HG02943 (cell line): Measurements from ENCODE around the gene EPHB3.
"Not testable (repeated sequence)": the region's sequence is repeated elsewhere in the genome, so short reads cannot be mapped to it uniquely, and the experiment has no call there.

Experiments
- ATAC-seq: cut with Tn5 transposase; IDR thresholded peaks from one replicate; pipeline ENCODE4 v1.9.1; 2021; ENCODE audit warnings: mild to moderate bottlenecking, low read depth, moderate library complexity; ENCODE audit not compliant: unreplicated experiment

EPHB3 gene

GRCh38 chr3:184596886-184597575, 35.4 kb downstream of the EPHB3 start:
- no peak for ATAC-seq

- no peak for ATAC-seq
Observed at GRCh38 chr3:184597829-184598573, 36.4 kb downstream of the EPHB3 start.

DNA sequence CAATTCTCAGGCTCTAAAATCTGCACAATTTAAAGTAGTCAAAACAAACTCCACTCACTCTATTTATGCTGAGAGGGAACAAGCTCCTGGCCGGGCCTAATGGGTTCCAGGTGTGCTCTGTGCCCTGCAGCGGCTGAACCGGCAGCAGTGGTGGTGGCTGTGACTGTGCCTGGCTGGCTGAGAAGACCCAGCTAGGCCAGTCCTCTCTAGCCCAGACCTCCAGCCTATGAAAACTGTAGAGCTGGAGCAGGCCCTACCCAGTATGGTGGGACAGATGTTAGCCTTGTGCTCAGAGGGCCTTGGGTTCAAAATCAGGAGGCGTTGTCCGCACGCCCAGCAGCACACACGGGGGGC, 37.0 kb downstream of the EPHB3 start:
- no peak for ATAC-seq

GRCh38 chr3:184599143-184599542, 37.6 kb downstream of the EPHB3 start:
- no peak for ATAC-seq

DNA sequence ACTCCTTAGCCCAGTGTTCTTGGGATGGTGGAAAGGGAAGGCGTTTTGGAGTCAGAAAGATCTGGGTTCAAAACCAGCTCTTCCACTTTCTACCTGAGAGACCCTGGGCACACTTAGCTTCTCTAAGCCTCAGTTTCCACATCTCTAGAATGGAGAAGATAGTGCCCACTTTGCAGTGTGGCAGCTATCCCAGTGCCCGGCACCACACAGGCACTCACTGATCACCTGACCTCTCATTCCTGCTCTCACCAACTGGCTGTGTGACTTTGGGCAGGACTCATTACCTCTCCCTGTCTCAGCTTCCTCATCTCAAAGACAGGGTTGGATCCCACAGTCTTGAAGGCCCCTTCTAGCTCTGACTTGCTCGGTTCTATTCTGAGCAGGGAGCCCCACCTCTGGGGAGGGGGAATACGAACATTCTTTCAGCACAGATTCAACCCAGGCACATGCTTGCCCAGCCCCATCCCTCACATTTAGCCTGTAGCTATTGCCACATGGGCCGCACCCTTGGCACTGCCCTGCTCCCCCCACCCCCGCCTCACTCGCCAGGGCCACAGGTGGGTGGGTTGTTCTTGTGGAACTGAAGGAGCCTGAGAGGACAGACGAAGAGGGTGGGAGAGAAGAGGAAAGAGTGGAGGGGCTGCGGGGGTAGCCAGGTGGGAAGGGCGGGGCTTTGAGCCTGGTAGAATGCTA, 39.2 kb downstream of the EPHB3 start:
- no peak for ATAC-seq

GRCh38 chr3:184601576-184602371, 40.2 kb downstream of the EPHB3 start:
- no peak for ATAC-seq

DNA sequence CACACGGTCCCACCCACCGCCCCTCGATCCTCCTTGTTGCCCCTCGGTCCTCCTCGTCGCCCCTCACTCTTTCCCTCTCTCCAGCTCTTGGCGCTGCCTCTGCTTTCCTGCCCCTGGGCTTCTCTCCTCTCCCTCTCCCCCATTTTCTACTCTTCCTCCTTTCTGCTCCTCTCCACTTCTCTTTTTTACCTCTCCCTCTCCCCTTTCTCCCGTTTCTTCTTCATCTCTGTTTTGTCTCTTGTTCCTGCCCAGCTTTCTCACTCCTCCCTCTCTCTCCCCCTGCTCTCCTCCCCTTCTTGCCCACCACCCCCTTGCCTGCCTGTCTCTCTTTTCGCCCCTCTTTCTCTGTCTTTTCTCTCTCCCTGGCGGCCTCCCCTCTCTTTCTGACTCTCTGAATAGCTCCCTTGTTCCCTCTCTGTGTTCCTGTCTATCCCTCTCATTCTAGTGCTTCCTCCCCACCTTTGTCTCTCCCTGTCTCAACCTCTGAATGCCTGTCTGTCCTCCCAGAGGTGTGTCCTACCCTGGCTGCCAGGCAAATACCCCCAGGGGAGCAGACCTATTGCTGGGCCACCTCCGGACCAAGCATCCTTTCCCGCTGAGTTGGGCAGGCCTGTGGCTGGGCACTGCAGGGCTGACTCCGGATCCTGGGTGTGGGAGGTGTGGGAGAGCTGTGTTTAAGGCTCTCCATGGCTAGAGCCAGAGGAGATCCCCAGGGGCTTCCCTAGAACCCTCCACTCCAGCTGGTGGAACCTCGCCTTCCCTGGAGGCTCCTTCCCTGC, 41.0 kb downstream of the EPHB3 start:
- ATAC-seq, result no peak

- no peak for ATAC-seq
Observed at GRCh38 chr3:184603151-184604030, 41.8 kb downstream of the EPHB3 start.

DNA sequence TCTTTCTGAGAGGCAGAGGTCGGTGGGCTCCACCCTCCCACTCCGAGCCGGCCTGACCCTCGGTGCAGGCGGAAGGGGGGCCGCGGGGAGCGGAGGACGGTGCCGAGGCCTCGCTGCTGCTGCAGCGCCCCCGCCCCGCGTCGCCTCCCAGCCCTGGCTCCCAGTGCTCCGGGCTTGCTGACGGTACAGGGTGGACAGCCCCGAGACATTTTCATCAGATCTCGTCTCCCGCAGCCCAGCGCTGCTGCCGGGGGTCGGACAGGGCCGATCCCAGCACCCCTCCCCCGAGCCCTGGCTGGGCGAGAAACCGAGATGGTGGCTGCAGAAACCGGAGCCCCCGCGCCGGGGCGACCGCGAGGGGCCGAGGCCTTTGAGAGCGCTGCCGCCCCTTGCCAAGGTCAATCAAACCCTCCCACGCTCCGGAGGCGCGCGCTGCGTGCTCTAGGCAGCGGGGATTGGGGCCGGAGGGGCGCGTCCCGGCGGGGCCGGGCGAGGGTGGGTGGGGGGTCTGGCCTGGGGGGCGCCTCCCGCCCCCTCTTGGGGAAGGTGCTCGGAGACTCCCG, 42.5 kb downstream of the EPHB3 start:
- no peak for ATAC-seq

DNA sequence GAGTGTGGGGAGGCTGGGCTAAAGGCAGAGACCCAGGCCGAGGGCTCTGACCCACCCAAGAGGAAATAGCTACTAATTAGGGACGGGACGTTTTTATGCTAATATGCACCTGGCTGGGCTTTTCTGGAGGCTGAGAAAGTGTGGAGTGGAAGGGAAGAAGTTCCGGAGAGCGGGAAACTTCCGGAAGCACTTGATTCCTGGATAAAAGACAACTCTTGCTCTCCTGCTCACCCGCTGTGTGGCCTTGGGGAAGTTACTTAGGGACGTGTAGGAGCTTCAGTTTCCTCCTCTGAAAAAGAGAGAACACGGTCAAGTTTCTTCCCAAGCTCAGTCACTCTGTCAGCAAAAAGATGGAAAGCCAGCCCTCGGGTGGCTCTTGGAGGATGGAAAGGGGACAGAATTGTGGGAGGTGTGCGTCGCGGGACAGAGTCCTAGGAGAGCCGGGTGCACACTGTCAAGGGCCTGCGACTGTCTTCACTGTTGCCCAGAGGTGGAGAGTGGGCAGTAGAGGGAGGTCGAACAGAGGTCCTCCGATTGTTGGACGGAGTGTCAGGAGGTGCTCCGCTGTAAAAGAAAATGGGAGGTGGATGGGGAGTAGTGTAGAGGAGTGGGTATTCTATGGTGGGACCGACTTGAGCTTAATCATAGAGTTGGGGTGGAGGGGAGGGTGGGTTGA, 43.2 kb downstream of the EPHB3 start:
- ATAC-seq, result no peak

GRCh38 chr3:184608209-184608608, 46.6 kb downstream of the EPHB3 start:
- no peak for ATAC-seq

- no peak for ATAC-seq
Observed at GRCh38 chr3:184609476-184610244, 48.1 kb downstream of the EPHB3 start.

- no peak for ATAC-seq
Observed at GRCh38 chr3:184610245-184610871, 48.8 kb downstream of the EPHB3 start.

DNA sequence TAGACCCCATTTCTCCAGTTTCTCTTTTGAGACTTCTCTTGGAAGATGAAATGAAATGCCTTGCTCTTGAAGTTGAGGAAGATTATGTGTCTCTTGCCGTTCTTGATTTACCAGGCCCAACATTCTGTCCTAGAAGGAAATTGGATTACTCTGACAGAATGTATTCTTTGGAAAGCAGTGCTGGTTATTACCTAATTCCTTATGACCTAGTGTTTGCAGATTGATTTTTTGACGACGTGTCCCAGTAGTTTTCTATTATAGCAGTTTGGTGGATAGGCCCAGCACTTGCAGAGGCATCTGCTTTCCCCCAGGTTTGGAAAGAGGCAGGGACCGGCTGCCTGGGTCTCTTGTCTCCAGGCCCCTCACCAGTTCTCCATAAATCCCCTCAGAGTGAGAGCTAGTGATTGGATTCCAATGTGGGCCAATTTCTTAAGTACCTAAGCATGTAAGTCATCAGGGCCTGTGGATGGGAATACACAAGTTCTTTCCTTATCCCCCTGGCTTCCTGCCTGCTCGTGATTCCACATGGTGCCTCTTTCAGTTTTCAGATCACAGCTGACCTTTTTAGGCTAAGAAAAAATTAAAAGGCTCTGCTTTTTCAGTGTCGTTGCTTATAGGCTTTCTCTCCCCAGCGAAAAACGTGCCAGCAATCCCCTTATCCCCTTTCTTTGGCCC, 50.2 kb downstream of the EPHB3 start:
- ATAC-seq, result no peak

DNA sequence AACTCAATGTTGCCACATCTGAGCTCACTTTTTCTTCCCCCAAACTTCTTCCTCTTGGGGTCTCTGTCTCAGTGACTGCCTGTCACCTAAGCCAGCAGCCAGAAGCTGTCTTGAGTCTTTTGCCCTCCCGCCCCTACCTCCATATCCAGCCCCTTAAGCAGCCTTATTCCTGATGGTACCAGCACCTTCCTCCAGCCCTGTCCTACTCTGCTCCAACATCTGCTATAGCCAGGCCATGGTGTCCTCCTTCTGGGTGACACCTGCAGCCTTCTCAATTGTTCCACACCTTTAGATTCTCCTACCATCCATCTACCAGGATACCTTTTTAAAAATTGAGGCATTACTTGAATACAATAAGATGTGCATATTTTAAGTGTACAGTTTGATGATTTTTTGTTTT, 53.8 kb downstream of the EPHB3 start:
- no peak for ATAC-seq

DNA sequence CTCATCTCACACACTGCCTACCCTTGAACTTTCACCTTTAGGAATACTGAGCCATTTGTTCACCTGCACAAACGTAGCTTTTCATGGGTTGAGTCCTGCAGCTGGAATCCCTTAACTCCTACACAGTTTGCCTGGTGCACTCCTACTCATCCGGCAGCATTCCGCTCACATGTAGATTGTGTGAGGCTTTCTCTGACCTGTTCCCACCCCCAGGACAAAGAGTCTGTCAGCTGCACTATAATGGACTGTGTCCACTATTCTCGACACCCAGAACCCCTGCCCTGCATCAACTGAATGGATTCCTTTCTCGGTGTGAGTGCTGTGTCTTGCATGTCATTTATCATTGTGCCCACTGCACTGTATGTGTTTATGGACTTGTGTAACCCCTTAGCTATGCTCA, 54.9 kb downstream of the EPHB3 start:
- no peak for ATAC-seq

DNA sequence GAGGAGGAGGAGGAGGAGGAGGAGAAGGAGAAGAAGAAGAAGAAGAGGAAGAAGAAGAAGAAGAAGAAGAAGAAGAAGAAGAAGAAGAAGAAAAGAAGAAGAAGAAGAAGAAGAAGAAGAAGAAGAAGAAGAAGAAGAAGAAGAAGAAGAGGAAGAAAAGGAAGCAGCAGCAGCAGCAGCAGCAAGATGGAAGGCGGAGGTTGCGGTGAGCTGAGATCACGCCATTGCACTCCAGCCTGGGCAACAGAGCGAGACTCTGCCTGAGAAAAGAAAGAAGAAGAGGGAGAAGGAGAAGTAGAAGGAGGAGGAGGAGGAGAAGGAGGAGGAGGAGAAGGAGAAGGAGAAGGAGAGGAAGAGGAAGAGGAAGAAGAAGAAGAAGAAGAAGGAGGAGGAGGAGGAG, 55.7 kb downstream of the EPHB3 start:
- not testable (repeated sequence) for ATAC-seq
